Fibroblast of villous mesenchyme (primary cell): Measurements from ENCODE around the gene NUTF2. TPM values are rescaled to one million over a fixed set of nuclear protein-coding genes. Genes with fewer than 3 reads are reported as not detected.

ENCODE experiments used
- DNase-seq: peaks from one replicate; pipeline ENCODE4 v3.0.0-alpha.2; 2010; ENCODE audit warnings: low read depth
- H3K4me3 ChIP-seq: 2 replicates; pipeline ENCODE4 v1.5.1; 2011; ENCODE audit warnings: low read depth, mild to moderate bottlenecking, low read length
- CTCF ChIP-seq: IDR thresholded peaks from 2 replicates; pipeline ENCODE4 v1.5.1; 2012; ENCODE audit warnings: low read depth, mild to moderate bottlenecking, low read length; ENCODE audit not compliant: insufficient read depth
- small RNA-seq: library from RNA; depleted of rRNA; stranded (forward); fragments of <200 nt; gene quantifications from one replicate; pipeline ENCODE3, GENCODE V24; 2012
- total RNA-seq: library from RNA; depleted of rRNA; stranded (reverse); fragments of >200 nt; gene quantifications from 2 replicates; pipeline ENCODE4 v1.2.3, GENCODE V29; 2012

Gene NUTF2
- total RNA-seq, 1 donor = 342 TPM

GRCh38 chr16:67917852-67918236 is 71.1 kb downstream of the NUTF2 start:
- H3K4me3 ChIP-seq = no peak overlapping the region
- no peak for TF ChIP-seq CTCF
- DNase-seq = peak; percentile 67

- DNase-seq = no peak
- H3K4me3 ChIP-seq = no peak overlapping the region
- TF ChIP-seq CTCF = no peak
These were observed 73.0 kb downstream of the NUTF2 start for GRCh38 chr16:67919622-67920221.

Small RNA genes lying within 50 kb of the gene (small RNA-seq; reads per million reads assigned to genes)
- gene AC040162.2 (not detected), gene NRN1L (not detected)

Other genes starting within 250 kb of the NUTF2 start
- under 0.01 TPM in 2 replicates for gene CARMIL2, start 201.8 kb upstream of the NUTF2 start, total RNA-seq
- gene ACD, start 186.7 kb upstream of the NUTF2 start, total RNA-seq = 15.1 and 19.3 TPM in 2 replicates
- gene PARD6A, start 186.0 kb upstream of the NUTF2 start, total RNA-seq = 0.97 and 2.6 TPM in 2 replicates
- gene ENKD1, start 180.2 kb upstream of the NUTF2 start, total RNA-seq = 10.0 and 11.2 TPM in 2 replicates
- 1.3 and 3.9 TPM in 2 replicates for gene C16orf86, start 180.1 kb upstream of the NUTF2 start, total RNA-seq
- gene GFOD2, start 127.6 kb upstream of the NUTF2 start, total RNA-seq = 13.5 and 15.5 TPM in 2 replicates
- 6.1 and 8.6 TPM in 2 replicates for gene RANBP10, start 40.4 kb upstream of the NUTF2 start, total RNA-seq
- 0.32 and 1.3 TPM in 2 replicates for gene TSNAXIP1, start 40.0 kb upstream of the NUTF2 start, total RNA-seq
- gene THAP11, start 4.6 kb upstream of the NUTF2 start, total RNA-seq = 24.8 and 28.9 TPM in 2 replicates
- gene CENPT, start 760 bp downstream of the NUTF2 start, total RNA-seq = 31.6 and 39.7 TPM in 2 replicates
- 60.6 and 85.1 TPM in 2 replicates for gene EDC4, start 26.1 kb downstream of the NUTF2 start, total RNA-seq
- gene NRN1L, start 38.0 kb downstream of the NUTF2 start, total RNA-seq = not detected in 2 replicates
- 13.0 and 13.2 TPM in 2 replicates for gene PSKH1, start 46.3 kb downstream of the NUTF2 start, total RNA-seq
- gene CTRL, start 84.9 kb downstream of the NUTF2 start, total RNA-seq = 1.3 TPM in 1 of 2 replicates, not detected in the other
- gene PSMB10, start 89.9 kb downstream of the NUTF2 start, total RNA-seq = 54.0 and 72.8 TPM in 2 replicates
- 8.6 and 9.3 TPM in 2 replicates for gene LCAT, start 97.2 kb downstream of the NUTF2 start, total RNA-seq
- gene SLC12A4, start 121.7 kb downstream of the NUTF2 start, total RNA-seq = 90.5 and 104 TPM in 2 replicates
- not detected in 2 replicates for gene DPEP3, start 133.6 kb downstream of the NUTF2 start, total RNA-seq
- gene DPEP2, start 152.6 kb downstream of the NUTF2 start, total RNA-seq = under 0.01 TPM in 1 of 2 replicates, not detected in the other
- gene DPEP2NB, start 169.0 kb downstream of the NUTF2 start, total RNA-seq = under 0.01 TPM in 1 of 2 replicates, not detected in the other
- 12.1 and 13.2 TPM in 2 replicates for gene DDX28, start 176.3 kb downstream of the NUTF2 start, total RNA-seq
- gene DUS2, start 176.4 kb downstream of the NUTF2 start, total RNA-seq = 14.5 and 19.4 TPM in 2 replicates
- gene NFATC3, start 238.4 kb downstream of the NUTF2 start, total RNA-seq = 22.5 and 32.8 TPM in 2 replicates